Stimulated activated CD8-positive, alpha-beta memory T cell treated with anti-CD3 and anti-CD28 coated beads, Interleukin-12 subunit alpha, Interleukin-12 subunit beta, amount 100 ng/mL, for 4 hours (primary cell): ENCODE data around the gene TBC1D32.
"Not testable (repeated sequence)": the region's sequence is repeated elsewhere in the genome, so short reads cannot be mapped to it uniquely, and the experiment has no call there.

Experiments used
- DNase-seq: peaks from one replicate; pipeline ENCODE4 v3.0.0-alpha.2; 2020; ENCODE audit warnings: low read depth

The TBC1D32 gene

GRCh38 chr6:121106962-121107361 is 227.3 kb downstream of the TBC1D32 start:
- no peak for DNase-seq

- no peak for DNase-seq
These were observed 228.8 kb downstream of the TBC1D32 start for GRCh38 chr6:121105461-121105860.

- DNase-seq = no peak
These were observed 240.4 kb downstream of the TBC1D32 start for GRCh38 chr6:121093928-121094327.

GRCh38 chr6:121090492-121090891 is 243.8 kb downstream of the TBC1D32 start:
- DNase-seq = no peak

- DNase-seq = no peak
These were observed 247.4 kb downstream of the TBC1D32 start for GRCh38 chr6:121086876-121087275.

- DNase-seq = no peak
These were observed 258.2 kb downstream of the TBC1D32 start for GRCh38 chr6:121076119-121076518.

- not testable (repeated sequence) for DNase-seq
These were observed 265.5 kb downstream of the TBC1D32 start for GRCh38 chr6:121068749-121069148.

GRCh38 chr6:121067381-121067780 is 266.9 kb downstream of the TBC1D32 start:
- no peak for DNase-seq

GRCh38 chr6:121064345-121064744 is 269.9 kb downstream of the TBC1D32 start:
- DNase-seq = no peak

- DNase-seq = no peak
These were observed 278.6 kb downstream of the TBC1D32 start for GRCh38 chr6:121055572-121056163.

GRCh38 chr6:121048593-121048992 is 285.7 kb downstream of the TBC1D32 start:
- not testable (repeated sequence) for DNase-seq

GRCh38 chr6:121044905-121045304 is 289.4 kb downstream of the TBC1D32 start:
- DNase-seq = not testable (repeated sequence)

- DNase-seq = not testable (repeated sequence)
These were observed 290.6 kb downstream of the TBC1D32 start for GRCh38 chr6:121043706-121044105.

GRCh38 chr6:121043211-121043610 is 291.1 kb downstream of the TBC1D32 start:
- DNase-seq = not testable (repeated sequence)

GRCh38 chr6:121042766-121043165 is 291.5 kb downstream of the TBC1D32 start:
- DNase-seq = no peak

GRCh38 chr6:121040831-121041230 is 293.4 kb downstream of the TBC1D32 start:
- DNase-seq = no peak

GRCh38 chr6:121033091-121033490 is 301.2 kb downstream of the TBC1D32 start:
- DNase-seq = no peak

GRCh38 chr6:121032268-121033006 is 301.8 kb downstream of the TBC1D32 start:
- no peak for DNase-seq
